Stimulated activated naive CD8-positive, alpha-beta T cell treated with anti-CD3 and anti-CD28 coated beads, Interleukin-15, amount 100 ng/mL, for 72 hours (primary cell): ENCODE measurements around the gene LPCAT1.
"Not testable (repeated sequence)": the region's sequence is repeated elsewhere in the genome, so short reads cannot be mapped to it uniquely, and the experiment has no call there.

Experiments used
- ATAC-seq: fragments of 150-1000 bp; cut with Tn5 transposase; 2 replicates; pipeline ENCODE4 v1.10.0; 2021; ENCODE audit warnings: mild to moderate bottlenecking, moderate library complexity
- DNase-seq, 2 donors: peaks; one replicate each; pipeline ENCODE4 v3.0.0; 2021 to 2022
- H3K27ac Mint-ChIP-seq, 2 donors: one replicate each; pipeline ENCODE4 v1.8.0; 2022; ENCODE audit warnings: mild to moderate bottlenecking in 2 of 2, mixed read lengths in 2 of 2, moderate library complexity in 2 of 2
- H3K27me3 Mint-ChIP-seq: one replicate; pipeline ENCODE4 v1.8.0; 2022; ENCODE audit warnings: mixed read lengths
- H3K4me1 Mint-ChIP-seq: one replicate; pipeline ENCODE4 v1.8.0; 2022; ENCODE audit warnings: mild to moderate bottlenecking, mixed read lengths
- H3K4me3 Mint-ChIP-seq, 2 donors: one replicate each; pipeline ENCODE4 v1.8.0; 2022; ENCODE audit warnings: mild to moderate bottlenecking in 2 of 2, mixed read lengths in 2 of 2, moderate library complexity in 1 of 2
- H3K9me3 Mint-ChIP-seq, 2 donors: one replicate each; pipeline ENCODE4 v1.8.0; 2022; ENCODE audit warnings: mixed read lengths in 2 of 2

The LPCAT1 gene

GRCh38 chr5:1429066-1429465 lies 94.7 kb downstream of the LPCAT1 start:
- Mint-ChIP-seq H3K27me3 (peaks cover 30% of the 10 kb centered on the region), H3K4me3 (no peak overlapping the region), H3K4me1 (no peaks in the 10 kb centered on the region), H3K9me3 (peaks cover 35 to 71% of the 10 kb centered on the region in 2 donors), H3K27ac (no peak overlapping the region)
- ATAC-seq (no peak), DNase-seq (no peak)

GRCh38 chr5:1428107-1428506 lies 95.7 kb downstream of the LPCAT1 start:
- no peak for DNase-seq
- Mint-ChIP-seq H3K9me3 (peaks cover 28 to 63% of the 10 kb centered on the region in 2 donors), H3K4me3 (no peak overlapping the region), H3K4me1 (no peaks in the 10 kb centered on the region), H3K27me3 (peaks cover 24% of the 10 kb centered on the region), H3K27ac (no peak overlapping the region)
- no peak for ATAC-seq

GRCh38 chr5:1424716-1425115 lies 99.0 kb downstream of the LPCAT1 start:
- no peak overlapping the region for H3K4me3 Mint-ChIP-seq
- no peak for ATAC-seq
- H3K9me3 Mint-ChIP-seq = peaks cover 22 to 48% of the 10 kb centered on the region in 2 donors
- peaks cover 16% of the 10 kb centered on the region for H3K27me3 Mint-ChIP-seq
- DNase-seq = no peak
- no peak overlapping the region for H3K27ac Mint-ChIP-seq
- no peaks in the 10 kb centered on the region for H3K4me1 Mint-ChIP-seq

- Mint-ChIP-seq H3K4me3 (no peak overlapping the region), H3K27me3 (peaks cover 16% of the 10 kb centered on the region), H3K27ac (peak overlapping the region in 1 of 2 donors; percentile 53)
These were observed 99.7 kb downstream of the LPCAT1 start for GRCh38 chr5:1423901-1424603.

GRCh38 chr5:1422522-1422921 lies 101.2 kb downstream of the LPCAT1 start:
- not testable (repeated sequence) for H3K4me1 Mint-ChIP-seq, ATAC-seq, DNase-seq, H3K4me3 Mint-ChIP-seq, H3K27ac Mint-ChIP-seq
- H3K27me3 Mint-ChIP-seq = peaks cover 16% of the 10 kb centered on the region
- H3K9me3 Mint-ChIP-seq = peaks cover 13 to 33% of the 10 kb centered on the region in 2 donors

More at GRCh38 chr5:1423901-1424603, 99.7 kb downstream of the LPCAT1 start:
- no peaks in the 10 kb centered on the region for H3K4me1 Mint-ChIP-seq
- peaks cover 18 to 41% of the 10 kb centered on the region in 2 donors for H3K9me3 Mint-ChIP-seq
- DNase-seq (no peak), ATAC-seq (no peak)

- Mint-ChIP-seq H3K4me3 (no peak overlapping the region), H3K4me1 (no peaks in the 10 kb centered on the region), H3K9me3 (peaks cover 12 to 25% of the 10 kb centered on the region in 2 donors), H3K27ac (no peak overlapping the region), H3K27me3 (peaks cover 16% of the 10 kb centered on the region)
- ATAC-seq (no peak), DNase-seq (no peak)
These were observed 102.0 kb downstream of the LPCAT1 start for GRCh38 chr5:1421521-1422341.

- DNase-seq (no peak), ATAC-seq (no peak)
- Mint-ChIP-seq H3K4me3 (no peak overlapping the region), H3K27ac (no peak overlapping the region), H3K27me3 (peaks cover 15% of the 10 kb centered on the region), H3K9me3 (peaks cover 5 to 13% of the 10 kb centered on the region in 2 donors), H3K4me1 (no peaks in the 10 kb centered on the region)
These were observed 103.3 kb downstream of the LPCAT1 start for GRCh38 chr5:1420211-1421195.

GRCh38 chr5:1419476-1420210 lies 104.1 kb downstream of the LPCAT1 start:
- peaks cover 7% of the 10 kb centered on the region for H3K27me3 Mint-ChIP-seq
- H3K4me3 Mint-ChIP-seq = no peak overlapping the region
- no peak for DNase-seq
- ATAC-seq = no peak
- H3K9me3 Mint-ChIP-seq = peaks cover 5 to 7% of the 10 kb centered on the region in 2 donors
- H3K27ac Mint-ChIP-seq = no peak overlapping the region
- no peaks in the 10 kb centered on the region for H3K4me1 Mint-ChIP-seq

GRCh38 chr5:1418921-1419280 lies 104.9 kb downstream of the LPCAT1 start:
- no peaks in the 10 kb centered on the region for H3K27me3 Mint-ChIP-seq
- H3K9me3 Mint-ChIP-seq = peaks cover 0 to 5% of the 10 kb centered on the region in 2 donors
- H3K4me3 Mint-ChIP-seq = no peak overlapping the region
- H3K4me1 Mint-ChIP-seq = no peaks in the 10 kb centered on the region
- no peak for ATAC-seq
- no peak for DNase-seq
- no peak overlapping the region for H3K27ac Mint-ChIP-seq

GRCh38 chr5:1418238-1418920 lies 105.4 kb downstream of the LPCAT1 start:
- Mint-ChIP-seq H3K27ac (no peak overlapping the region), H3K4me1 (no peaks in the 10 kb centered on the region), H3K27me3 (no peaks in the 10 kb centered on the region), H3K4me3 (no peak overlapping the region), H3K9me3 (peaks cover 0 to 5% of the 10 kb centered on the region in 2 donors)
- DNase-seq (no peak), ATAC-seq (no peak)

GRCh38 chr5:1417586-1418225 lies 106.1 kb downstream of the LPCAT1 start:
- Mint-ChIP-seq H3K4me3 (no peak overlapping the region), H3K27me3 (peaks cover 2% of the 10 kb centered on the region), H3K27ac (no peak overlapping the region), H3K9me3 (peaks cover 0 to 5% of the 10 kb centered on the region in 2 donors), H3K4me1 (no peaks in the 10 kb centered on the region)
- ATAC-seq = no peak
- DNase-seq = no peak

- ATAC-seq (no peak), DNase-seq (no peak)
- no peaks in the 10 kb centered on the region for H3K4me1 Mint-ChIP-seq
- H3K4me3 Mint-ChIP-seq = no peak overlapping the region
- peaks cover 0 to 5% of the 10 kb centered on the region in 2 donors for H3K9me3 Mint-ChIP-seq
- no peak overlapping the region for H3K27ac Mint-ChIP-seq
- peaks cover 10% of the 10 kb centered on the region for H3K27me3 Mint-ChIP-seq
These were observed 106.8 kb downstream of the LPCAT1 start for GRCh38 chr5:1416856-1417469.

- DNase-seq = no peak
- no peaks in the 10 kb centered on the region for H3K4me1 Mint-ChIP-seq
- H3K4me3 Mint-ChIP-seq = no peak overlapping the region
- no peak overlapping the region for H3K27ac Mint-ChIP-seq
- H3K27me3 Mint-ChIP-seq = peaks cover 20% of the 10 kb centered on the region
- H3K9me3 Mint-ChIP-seq = peaks cover 0 to 5% of the 10 kb centered on the region in 2 donors
- ATAC-seq = no peak
These were observed 108.0 kb downstream of the LPCAT1 start for GRCh38 chr5:1415626-1416360.
